Caki2 (cell line): ENCODE data around the gene ATP9B. TPM values are rescaled to one million over a fixed set of nuclear protein-coding genes. Genes with fewer than 3 reads are reported as not detected.

ENCODE experiments used
- DNase-seq: peaks from one replicate; pipeline ENCODE4 v3.0.0-alpha.2; 2015; ENCODE audit warnings: low read depth
- in situ Hi-C: cut with HindIII; loops from 2 replicates; pipeline ENCODE4 v1.10.0; 2016; ENCODE audit warnings: low sequenced_read_pairs, low pct_unique_long_range_greater_than_20kb, mixed read lengths
- total RNA-seq: library from RNA; depleted of rRNA; stranded (reverse); fragments of >200 nt; shearing (Covaris generic); gene quantifications from 2 replicates; pipeline ENCODE4 v1.2.3, GENCODE V29; 2014; ENCODE audit warnings: low replicate concordance

ATP9B gene
- total RNA-seq, 1 experiment from 2014 or later, result 60.4 TPM

DNA sequence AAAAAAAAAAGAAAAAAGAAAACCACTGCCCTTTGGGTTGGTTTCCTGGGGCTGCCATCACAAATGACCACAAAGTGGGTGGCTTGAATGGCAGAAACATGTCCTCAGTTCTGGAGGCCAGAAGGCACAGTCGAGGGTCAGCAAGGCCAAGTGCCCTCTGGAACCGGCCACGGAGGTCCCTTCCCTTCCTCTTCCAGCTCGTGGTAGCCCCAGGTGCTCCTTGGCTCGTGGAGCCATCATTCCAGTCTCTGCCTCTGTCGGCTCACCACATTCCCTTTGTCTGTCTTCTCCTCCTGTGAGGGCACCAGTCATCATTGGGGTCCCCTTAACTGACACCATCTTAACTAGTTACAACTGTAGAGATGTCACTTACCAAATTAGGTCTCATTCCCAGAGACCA lies 318.0 kb downstream of the ATP9B start:
- in situ Hi-C loops, result no loop called here
- no peak for DNase-seq

DNA sequence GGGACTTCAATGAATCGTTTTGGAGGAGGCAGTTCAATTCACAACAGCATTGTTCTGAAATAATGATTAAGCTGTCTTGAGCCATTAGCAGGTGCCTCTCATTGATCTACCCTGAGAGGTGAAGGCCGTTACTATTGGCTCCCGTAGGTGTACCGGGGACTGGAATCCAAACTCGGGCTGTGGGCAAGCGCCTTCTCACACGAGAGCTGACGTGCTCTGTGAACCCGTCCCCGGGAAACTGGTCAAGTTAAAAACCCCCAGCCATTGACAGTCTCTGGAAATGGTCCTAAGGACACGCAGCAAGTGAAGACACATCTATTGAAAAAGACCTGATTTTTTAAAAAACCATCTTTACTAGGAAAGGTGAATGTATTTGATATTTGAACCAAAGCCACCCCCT lies 318.4 kb downstream of the ATP9B start:
- in situ Hi-C loops, result no loop called here

DNA sequence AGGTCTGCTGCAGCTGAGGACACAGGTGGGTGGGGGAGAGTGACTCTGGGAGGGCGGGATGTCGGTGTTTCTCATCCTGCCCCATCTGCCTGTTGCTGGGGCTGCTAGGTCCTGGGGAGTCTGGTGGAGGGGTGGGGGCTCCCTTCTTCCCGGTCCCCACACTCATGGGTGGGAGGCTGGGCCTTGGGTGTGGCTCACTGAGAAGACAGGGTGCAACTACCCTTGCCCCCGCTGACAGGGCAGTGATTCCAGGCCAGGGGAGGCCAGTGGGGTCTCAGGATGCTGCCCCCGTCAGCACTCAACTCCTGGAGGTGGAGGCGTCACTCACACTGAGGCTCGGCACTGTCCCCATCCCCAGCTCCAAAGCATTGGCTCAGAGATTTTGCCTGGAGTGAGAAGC lies 318.8 kb downstream of the ATP9B start:
- in situ Hi-C loops, result no loop called here
- no peak for DNase-seq

More for the DNA sequence above, 318.4 kb downstream of the ATP9B start:
- DNase-seq, result no peak

DNA sequence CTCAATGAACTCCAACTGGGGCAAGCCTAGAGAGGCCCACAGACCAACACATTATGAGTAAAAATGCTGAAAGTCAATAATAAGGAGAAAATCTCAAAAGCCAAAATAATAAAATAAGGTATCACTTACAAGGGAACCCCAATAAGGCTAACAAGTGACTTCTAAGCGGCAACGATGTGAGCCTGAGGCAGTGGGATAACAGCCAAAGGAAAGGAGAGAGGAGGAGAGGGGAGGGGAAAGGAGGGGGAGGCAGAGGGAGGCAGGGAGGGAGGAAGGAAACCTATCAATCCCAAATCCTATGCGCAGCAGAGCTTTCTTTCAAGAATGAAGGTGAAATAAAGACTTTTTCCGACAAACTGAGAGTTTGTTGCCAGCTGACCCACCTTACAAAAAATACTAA lies 320.5 kb downstream of the ATP9B start:
- no peak for DNase-seq
- in situ Hi-C loops, result no loop called here

DNA sequence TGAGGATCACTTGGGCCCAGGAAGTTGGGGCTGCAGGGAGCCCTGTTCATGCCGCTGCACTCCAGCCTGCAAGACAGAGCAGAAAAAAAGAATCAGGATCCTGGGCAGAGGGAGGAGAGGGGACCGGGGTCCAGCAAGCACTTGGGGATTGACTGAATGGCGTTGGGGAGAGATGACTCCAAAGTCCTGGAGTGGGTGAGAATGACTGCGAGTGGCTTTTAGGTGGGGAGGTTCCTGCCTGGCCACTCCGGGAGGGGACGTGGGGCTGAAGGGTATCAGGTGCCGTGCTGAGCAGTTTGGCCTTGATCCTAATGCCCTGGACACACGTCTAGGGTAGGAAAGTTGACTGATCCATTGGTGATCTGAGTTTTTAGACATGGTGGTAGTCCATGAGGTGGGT lies 323.0 kb downstream of the ATP9B start:
- in situ Hi-C loops, result no loop called here
- DNase-seq, result no peak

DNA sequence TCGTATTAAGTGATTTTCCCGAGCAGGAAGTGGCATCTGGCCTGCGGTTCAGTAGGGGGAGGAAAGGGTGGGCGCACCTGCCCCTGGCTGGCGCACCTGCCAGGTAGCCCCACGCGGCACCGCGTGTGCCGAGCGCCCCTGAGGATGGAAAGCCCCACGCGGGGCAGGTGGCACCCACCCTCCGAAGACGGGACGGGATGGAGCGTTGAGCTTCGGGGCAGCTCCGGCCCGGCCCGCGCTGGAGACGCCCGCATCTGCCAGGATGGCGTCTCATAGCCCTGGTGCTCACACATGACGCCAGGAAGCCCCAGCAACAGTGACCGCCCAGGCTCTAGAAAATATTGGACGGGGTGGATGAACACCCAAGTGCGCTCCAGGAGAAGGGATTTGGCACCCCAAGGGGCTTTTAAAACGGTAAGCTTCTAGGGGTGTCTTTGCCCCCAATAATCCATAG lies 324.0 kb downstream of the ATP9B start:
- in situ Hi-C loops, result no loop called here
- DNase-seq, result no peak

DNA sequence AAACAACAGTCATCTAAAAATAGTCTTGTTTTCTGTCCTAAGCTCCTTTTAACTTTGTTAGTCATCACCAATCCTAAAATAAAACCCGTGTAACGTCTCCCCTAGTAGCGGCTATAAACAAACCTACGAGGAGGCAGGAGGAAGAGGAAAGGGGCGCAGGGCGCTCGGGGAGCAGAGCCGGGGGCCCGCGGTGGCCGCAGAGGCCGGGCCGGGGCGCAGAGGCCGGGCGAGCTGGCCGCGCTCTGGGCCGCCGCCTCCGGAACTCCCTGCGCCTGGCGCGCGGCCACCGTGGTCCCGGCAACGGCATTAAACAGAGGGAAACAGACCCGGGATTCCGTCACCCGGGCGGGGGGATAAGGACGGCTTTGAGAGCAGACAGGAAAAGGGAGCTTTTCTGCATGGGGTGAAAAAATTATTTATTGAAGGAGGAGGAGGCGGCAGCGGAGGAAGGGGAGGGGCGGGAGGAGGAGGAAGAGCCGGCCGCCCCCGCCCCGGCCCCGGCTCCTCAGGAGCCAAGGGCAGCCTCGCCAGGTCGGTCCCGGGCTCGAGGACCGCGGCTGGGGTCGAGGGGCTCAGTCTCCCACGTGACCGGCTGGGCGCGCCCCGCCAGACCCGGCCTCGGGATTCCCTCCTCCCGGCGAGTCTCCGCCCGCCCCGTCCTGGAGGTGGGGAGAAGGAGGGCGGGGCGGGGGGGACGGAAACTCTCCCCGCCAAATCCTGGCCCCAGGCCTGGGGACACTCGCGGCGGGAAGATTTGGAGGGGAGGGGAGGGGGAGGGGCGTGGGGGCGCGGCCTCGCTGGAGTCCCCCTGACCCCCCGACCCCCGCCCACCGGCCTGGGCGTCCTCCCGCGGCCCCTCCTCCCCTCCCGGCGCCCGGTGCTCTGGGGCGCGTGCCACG lies 324.7 kb downstream of the ATP9B start:
- in situ Hi-C loops, result no loop called here
- peak; percentile 89 for DNase-seq

DNA sequence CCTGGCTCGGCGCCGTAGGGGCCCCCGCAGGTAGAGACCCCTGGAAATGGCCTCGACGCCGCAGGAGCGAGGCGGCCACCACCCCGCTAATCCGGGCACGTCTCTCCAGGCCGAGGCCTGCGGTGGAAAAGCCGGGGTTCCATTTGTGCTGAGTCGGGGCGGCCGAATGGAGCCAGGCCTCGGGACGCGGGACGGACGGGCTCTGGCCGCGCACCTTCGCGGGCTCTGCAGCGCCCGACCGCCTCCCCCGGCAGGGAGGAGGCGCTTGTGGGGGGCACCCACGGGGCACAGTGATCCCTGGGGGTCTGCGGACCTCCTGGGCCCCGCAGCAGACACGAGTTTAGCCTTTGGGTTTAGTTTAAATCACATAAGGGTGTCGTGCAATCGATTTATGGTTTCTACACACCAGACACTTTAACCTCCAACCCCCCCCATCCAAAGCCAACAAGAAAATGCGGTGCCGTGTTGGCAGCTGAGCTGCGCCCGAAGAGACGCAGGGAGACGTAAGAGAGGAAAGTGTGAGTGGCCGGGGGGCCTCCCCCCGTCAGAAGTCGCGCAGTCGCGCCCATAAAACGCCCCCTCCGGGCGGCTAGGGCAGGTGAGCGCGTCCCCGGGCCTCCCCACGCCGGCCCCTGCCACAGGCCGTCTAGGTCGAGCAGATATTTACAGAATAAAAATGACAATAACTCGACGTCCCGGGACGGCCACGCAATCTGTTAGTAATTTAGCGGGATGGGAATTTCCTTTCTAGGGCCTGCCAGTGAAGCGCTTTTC lies 325.5 kb downstream of the ATP9B start:
- DNase-seq, result peak; percentile 53
- in situ Hi-C loops, result no loop called here

DNA sequence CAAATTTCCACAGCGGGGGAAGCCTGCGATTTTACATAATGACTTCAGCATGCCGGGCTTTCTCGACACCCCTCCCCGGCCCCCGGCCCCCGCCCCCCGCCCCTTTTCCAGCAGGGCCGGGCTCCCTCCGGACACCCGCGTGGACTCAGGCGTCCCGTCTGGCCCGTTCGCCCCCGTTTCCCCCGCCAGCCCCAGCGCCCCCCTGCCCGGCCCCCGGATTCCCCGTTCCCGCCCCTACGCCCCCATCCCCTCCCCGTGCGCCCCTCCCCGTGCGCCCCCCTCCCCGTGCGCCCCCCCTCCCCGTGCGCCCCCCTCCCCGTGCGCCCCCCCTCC lies 326.1 kb downstream of the ATP9B start:
- DNase-seq, result no peak
- in situ Hi-C loops, result no loop called here

DNA sequence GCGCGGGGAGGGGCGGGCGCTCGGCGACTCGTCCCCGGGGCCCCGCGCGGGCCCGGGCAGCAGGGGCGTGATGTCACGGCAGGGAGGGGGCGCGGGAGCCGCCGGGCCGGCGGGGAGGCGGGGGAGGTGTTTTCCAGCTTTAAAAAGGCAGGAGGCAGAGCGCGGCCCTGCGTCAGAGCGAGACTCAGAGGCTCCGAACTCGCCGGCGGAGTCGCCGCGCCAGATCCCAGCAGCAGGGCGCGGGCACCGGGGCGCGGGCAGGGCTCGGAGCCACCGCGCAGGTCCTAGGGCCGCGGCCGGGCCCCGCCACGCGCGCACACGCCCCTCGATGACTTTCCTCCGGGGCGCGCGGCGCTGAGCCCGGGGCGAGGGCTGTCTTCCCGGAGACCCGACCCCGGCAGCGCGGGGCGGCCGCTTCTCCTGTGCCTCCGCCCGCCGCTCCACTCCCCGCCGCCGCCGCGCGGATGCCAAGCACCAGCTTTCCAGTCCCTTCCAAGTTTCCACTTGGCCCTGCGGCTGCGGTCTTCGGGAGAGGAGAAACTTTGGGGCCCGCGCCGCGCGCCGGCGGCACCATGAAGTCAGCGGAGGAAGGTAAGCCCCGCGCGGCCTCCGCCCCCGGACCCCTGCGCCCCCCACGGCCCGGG lies 326.7 kb downstream of the ATP9B start, which contains the start of gene NFATC1:
Gene NFATC1 (plus strand): TSS at position 170 of the 644 bp plus-strand sequence. CDS start 295 bp downstream, at position 465.
- DNase-seq, result peak; percentile 54
- in situ Hi-C loops, result no loop called here

DNA sequence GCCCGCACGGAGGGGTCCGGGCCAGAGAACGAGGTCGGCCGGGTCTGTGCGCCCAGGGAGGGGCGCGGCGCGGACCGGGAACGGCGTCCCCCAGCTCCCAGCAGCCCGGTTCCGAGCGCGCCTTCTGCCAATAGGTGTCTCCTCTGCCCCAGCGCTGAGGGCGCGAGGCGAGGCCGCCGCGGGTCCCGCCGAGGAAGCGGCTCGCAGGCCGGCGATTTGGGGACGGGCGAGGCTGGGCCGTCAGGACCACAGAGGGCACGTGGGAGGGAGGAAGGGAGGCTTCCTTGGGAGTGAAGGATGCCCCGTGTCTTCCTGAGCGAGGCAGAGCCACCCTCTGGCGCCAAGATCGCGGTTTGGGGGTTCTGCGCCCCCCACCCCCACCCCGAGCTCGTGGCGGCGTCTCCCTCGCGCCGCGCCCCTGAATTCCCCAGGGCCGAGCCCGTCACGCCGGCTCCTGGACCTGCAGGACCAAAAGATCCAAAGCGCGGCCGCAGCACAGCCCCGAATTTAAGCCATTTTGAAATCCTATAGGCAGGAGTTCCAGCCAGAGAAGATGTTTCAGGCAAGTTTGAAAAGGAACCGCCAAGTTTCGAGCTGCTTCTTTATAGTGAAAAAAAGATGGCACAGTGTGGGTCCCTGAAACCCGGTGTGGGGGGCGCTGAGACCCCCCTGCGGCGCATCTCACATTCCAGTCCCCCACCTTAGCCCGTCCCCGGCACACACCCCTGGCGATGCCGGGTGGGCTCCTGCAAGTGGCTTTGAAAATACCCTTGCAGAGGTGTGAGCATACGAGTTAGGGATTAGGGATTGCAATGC lies 327.4 kb downstream of the ATP9B start:
- no peak for DNase-seq
- in situ Hi-C loops, result no loop called here

DNA sequence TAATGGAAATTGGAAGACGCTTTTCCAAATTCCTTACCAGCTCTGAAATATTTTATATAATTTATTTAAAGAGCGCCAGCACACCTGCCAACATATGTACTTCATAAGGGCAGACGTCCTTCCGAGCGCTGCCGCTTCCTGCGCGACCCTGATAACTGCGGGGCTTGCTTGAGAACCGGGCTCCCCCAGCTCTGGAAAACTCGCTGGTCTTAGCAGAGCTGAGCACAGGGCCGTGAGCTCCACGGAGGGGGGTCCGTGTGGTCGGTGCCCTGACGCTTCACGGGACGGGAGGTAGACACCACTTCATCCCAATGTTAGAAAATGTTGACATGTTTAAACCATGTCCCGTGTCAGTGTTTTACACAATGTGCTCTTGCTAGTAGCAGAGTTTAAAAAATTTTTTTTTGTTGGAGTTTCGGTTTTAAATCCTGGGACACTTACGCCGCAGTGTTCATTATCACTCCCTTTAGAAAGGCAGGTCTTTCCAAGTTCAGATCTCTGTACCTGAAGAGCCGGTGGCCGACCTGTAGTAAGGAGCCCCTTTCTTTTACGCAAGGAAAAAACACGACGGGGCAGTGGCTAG lies 328.1 kb downstream of the ATP9B start:
- in situ Hi-C loops, result no loop called here
- no peak for DNase-seq

DNA sequence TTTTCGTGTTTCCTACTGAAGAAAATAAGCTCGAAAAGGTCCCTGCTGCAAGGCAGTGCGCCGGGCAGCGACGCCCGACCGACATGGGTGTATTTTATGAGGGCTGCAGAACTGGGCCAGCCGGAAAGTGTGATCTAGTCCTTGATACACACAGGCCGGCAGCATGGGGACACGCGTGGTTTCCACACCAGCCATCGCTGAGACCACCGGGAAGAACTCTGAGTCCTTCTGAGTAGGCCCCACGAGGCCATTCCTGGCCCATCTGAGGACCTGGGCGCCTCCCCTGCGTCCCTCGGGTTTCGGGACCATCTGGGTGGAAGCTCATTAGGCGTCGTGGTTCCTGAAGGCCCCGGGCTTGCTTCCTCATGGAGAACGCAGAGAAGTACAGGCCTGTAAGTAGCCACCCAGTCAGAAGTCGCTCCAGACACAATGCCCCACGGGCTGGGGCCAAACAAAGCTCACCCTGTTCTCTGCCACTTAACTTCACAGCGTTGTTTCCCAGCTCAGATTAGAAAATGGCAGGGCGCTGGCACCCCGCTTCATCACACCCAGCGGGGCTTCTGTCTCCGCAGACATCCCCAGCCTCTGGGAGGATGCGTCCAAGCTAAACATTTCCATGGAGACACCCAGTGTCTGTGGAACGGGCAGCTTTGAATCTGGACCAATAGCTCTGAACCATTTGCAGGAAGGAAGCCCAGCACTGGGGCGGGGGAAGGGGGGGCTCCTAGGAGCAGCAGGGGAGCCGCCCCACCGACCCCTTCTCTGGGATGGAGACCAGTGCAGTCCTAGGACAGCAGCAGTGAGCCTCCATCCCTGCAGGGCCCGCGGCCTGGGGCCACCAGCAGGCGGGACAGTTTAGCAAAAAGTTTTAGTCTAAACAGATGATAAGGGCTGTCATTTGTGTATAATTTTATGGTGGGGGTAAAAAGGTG lies 328.9 kb downstream of the ATP9B start:
- in situ Hi-C loops, result no loop called here
- DNase-seq, result no peak

DNA sequence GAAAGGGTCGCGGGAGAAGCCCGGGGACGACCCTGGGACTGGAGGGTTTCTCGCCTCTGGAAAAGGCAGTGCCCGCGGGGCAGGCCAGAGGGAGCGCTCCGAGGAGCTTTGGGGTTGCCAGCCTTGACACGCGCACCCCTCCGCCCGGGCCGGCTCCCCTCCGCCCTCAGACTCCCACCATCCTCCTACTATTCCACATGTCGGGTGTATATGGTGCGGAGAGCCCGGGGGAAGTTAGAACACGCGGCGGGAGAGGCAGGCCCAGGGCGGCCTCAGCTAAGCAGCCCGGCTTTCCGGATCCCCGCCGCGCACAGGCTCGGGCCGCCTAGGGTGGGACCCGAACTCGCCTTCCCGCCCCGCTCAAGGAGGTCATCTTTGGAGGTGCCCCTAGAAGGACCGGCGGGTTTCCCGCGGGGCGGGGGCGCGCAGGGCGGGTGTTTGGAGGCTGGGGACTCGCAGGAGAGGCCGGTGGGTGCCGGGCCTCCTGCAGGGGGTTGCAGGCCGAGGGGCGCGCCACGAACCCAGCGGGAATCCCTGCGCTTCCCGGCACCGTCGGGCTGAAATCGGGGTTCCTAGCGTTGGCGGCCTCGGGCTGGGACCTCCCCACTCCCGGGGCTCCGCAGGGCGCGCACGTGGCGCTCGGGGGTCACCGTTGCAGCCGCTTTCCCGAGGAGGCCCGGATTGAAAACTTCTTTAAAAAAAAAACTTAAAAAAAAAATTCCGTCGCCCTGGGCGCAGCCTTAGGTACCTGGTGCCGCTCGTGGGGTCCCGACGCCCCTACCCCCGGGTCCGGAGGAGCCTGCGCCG lies 330.3 kb downstream of the ATP9B start:
- in situ Hi-C loops, result no loop called here
- no peak for DNase-seq

DNA sequence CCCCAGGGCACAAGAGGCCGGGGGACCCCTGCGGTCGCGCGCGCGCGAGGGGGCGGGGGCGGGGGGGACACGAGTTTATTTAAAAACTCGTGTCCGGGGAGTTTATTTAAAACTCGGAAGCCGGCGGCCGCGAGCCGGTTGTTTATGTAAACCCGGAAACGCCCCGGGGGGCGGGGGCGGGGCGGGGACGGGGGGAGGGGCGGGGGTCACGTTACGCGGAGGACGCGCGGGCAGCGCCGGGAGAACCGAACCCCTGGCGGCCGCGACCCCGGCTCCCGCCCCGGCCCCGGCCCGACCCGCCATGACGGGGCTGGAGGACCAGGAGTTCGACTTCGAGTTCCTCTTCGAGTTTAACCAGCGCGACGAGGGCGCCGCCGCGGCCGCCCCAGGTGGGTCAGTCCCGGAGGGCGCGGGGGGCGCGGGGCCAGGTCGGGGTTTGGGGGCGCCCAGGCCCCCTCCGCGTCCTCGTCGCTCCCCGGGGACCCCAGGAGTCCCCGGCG lies 330.9 kb downstream of the ATP9B start:
- in situ Hi-C loops, result no loop called here
- no peak for DNase-seq
